VCaP (cell line): Measurements from ENCODE around the gene STUM.
"Not testable (repeated sequence)": the region's sequence is repeated elsewhere in the genome, so short reads cannot be mapped to it uniquely, and the experiment has no call there.

Experiments
- H3K27ac ChIP-seq: fragments of 450-650 bp; 2 replicates; pipeline ENCODE4 v1.5.1; 2017
- TF ChIP-seq, protein P1 (sequence below): fragments of 450-650 bp; conservative IDR thresholded peaks from 2 replicates; pipeline ENCODE4 v1.5.1; 2017; ENCODE audit warnings: mild to moderate bottlenecking, moderate library complexity

Gene STUM

DNA sequence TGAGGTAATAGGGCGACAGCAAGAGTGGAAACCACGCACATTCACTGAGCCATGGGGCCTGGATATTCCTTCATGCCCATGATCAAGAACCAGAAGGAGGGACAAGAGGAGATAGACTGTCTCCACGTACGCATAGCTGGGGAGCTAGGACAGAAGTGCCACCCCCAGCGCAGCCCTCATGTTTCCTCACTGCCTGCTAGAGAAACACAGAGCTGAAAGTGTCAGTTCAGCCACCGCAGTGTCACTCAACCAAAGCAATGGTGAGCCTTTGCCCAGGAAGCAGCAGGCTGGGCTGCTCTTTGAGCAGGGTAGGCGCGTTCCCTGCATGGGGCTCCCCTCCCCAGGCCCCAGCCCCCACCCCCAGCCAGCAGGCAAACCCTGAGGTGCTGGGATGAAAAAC, 68.5 kb downstream of the STUM start:
- TF ChIP-seq, protein P1, sequence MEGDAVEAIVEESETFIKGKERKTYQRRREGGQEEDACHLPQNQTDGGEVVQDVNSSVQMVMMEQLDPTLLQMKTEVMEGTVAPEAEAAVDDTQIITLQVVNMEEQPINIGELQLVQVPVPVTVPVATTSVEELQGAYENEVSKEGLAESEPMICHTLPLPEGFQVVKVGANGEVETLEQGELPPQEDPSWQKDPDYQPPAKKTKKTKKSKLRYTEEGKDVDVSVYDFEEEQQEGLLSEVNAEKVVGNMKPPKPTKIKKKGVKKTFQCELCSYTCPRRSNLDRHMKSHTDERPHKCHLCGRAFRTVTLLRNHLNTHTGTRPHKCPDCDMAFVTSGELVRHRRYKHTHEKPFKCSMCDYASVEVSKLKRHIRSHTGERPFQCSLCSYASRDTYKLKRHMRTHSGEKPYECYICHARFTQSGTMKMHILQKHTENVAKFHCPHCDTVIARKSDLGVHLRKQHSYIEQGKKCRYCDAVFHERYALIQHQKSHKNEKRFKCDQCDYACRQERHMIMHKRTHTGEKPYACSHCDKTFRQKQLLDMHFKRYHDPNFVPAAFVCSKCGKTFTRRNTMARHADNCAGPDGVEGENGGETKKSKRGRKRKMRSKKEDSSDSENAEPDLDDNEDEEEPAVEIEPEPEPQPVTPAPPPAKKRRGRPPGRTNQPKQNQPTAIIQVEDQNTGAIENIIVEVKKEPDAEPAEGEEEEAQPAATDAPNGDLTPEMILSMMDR, result no peak
- H3K27ac ChIP-seq, result no peak overlapping the region

DNA sequence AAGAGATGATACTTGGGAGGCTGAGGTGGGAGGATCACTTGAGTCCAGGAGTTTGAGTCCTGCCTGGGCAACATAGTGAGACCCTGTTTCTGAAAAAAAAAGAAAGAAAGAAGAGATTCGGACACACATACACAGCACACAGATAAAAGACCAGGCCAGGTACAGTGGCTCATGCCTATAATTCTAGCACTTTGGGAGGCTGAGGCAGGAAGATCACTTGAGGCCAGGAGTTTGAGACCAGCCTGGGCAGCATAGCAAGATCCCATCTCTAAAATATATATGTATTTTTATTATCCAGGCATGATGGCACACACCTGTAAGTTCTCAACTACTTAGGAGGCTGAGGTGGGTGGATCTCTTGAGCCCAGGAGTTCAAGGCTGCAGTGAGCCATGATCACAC, 69.2 kb downstream of the STUM start:
- not testable (repeated sequence) for H3K27ac ChIP-seq

DNA sequence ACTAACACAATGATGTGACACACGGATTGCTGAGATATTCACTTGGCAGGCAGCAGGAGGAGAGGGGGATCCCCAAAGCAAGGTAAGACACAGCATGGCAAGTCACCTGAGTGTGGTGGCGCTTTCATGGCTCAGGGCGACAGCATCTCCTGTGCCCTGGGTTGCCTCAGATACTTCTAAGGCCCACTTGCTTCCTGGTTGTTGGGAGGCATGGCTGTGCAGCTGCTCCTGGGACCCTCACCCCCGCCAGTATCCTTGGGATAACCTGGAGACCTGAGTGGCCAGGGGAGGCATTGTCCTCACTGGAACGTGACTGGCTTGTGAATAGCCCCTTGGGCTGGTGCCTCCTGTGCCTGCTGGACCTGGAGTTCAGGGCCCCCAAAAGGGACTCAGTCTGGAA, 69.8 kb downstream of the STUM start:
- no peak overlapping the region for H3K27ac ChIP-seq
- TF ChIP-seq, protein P1, result no peak

DNA sequence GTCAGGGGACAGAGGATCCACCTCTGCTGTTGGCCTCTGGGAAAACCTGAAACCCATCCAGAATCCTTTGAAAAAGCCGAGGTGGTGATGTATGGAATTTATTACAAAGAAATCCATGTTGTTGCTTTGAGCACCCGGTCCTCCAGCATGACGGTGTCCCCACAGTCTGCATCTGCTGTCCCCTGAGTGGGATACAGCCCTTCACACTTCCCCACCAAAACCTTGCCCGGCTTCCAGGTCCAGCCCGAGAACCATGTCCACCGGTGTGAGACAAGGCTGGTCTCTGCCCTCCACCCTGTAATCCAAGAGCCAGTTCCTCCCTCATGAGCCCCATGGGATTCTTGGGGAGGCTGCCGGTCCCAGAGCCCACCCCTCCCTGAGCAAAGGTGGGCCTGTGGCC, 70.5 kb downstream of the STUM start:
- TF ChIP-seq, protein P1, result no peak
- no peak overlapping the region for H3K27ac ChIP-seq

DNA sequence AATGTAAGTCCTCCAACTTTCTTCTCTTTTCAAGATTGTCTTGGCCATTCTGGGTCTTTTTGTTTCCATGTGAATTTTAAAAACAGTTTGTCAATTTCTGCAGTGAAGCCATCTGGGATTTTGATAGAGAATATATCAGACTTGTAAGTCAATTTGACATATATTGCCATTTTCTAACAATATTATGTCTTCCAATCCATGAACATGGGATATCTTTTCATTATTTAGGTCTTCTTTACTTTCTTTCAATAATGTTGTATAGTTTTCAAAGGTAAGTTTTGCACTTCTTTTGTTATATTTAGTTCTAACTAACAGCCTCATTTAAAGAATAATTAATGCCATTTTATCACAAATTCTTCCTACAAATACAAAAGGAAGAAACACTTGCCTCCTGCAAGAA, 73.4 kb downstream of the STUM start:
- TF ChIP-seq, protein P1, result no peak
- no peak overlapping the region for H3K27ac ChIP-seq

DNA sequence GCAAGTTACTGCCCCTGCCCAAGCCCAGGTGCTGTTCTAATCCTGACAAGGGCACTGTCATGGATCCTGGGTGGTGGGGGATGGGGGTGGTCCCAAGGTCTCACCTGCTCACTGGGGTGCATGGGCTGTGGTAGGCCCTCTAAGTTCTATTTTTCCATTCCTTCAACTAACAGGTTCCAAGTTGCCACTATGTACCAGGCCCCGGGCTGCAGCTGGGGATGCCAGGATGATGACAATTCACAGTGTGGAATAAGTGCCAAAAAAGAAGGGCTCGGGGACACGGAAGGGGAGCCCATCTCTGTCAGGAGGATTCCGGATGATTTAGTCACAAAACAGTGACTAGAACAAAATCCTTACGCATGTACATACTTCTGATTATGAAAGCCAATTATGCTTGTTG, 76.0 kb downstream of the STUM start:
- H3K27ac ChIP-seq, result no peak overlapping the region

DNA sequence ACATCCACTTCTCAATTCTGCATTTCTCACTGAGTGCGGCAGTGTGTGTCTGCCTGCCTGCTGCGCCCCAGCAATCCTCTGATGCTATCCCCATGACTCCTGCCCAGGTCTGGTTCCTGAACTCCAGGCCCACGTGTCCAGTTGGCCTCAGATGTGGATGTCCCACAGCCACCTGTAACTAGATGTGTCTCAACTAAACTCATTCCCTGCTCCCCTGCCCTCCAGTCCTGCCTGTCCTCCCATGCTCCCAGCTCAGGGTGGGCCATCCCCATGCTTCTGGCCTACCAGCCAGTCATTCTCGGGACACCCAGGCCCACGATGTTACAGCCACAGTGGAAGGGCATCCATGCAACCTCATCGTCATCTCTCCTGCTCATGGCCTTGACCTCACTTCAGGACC, 76.8 kb downstream of the STUM start:
- H3K27ac ChIP-seq, result no peak overlapping the region
- TF ChIP-seq, protein P1, result no peak

More for the DNA sequence above, 76.0 kb downstream of the STUM start:
- TF ChIP-seq, protein P1, result no peak

DNA sequence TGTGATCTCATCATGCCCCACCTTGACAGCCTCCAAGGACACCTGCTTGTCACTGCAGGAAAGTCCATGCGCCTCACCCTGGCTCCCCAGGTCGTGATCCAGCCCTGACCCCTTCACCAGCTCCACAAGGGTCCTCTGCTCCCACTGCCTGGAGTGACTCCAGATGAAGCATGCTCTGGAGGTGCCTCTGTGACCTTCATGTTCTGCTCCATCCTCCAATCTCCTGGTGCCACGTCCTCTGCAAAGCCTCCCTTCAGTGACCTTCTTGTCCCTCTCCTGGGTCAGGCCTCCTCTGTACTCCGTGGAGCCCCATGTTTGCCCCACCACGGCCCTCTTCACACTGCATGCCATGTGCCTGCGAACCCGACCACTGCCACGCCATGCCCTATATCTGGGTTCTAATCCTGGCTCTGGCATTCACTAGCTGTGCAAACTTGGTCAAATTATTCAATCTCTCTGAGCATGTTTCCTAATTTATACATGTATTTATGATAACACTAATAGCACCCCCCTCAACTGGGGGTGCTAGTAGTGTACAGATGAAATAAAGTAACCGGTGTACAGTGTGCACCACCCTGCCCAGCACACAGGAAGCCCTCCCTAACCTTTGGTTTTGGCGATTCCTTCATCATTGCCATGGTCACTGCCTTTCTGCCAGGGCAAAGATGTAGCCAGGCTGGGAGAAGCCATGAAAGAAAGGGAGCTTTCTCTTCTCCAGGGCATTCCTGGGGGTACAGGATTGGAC, 77.4 kb downstream of the STUM start:
- TF ChIP-seq, protein P1, result no peak
- no peak overlapping the region for H3K27ac ChIP-seq
